ENCODE data around the gene SCML2.
"Not testable (repeated sequence)": the region's sequence is repeated elsewhere in the genome, so short reads cannot be mapped to it uniquely, and the experiment has no call there.

SCML2 gene

GRCh38 chrX:18271309-18271708 is 83.2 kb downstream of the SCML2 start:
- DNase-seq, result no peak

DNA sequence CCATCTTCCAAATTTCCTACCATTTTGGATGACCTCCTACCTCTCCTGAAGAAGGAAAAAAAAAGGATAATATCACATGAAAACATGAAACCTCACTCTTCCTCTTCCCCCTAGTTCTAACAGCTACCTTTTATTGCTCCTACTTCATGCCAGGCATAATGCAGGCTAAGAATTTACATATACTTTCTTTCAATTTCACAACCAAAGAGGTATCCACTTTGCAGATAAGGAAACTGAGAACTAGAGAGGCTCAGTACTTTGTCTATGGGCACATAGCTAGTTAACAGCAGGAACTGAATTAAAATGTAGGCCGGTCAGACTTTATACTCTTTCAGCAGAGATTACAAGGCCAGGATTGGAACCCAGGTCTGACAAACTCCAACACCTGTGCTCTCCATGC is 99.4 kb downstream of the SCML2 start:
- no peak for DNase-seq

DNA sequence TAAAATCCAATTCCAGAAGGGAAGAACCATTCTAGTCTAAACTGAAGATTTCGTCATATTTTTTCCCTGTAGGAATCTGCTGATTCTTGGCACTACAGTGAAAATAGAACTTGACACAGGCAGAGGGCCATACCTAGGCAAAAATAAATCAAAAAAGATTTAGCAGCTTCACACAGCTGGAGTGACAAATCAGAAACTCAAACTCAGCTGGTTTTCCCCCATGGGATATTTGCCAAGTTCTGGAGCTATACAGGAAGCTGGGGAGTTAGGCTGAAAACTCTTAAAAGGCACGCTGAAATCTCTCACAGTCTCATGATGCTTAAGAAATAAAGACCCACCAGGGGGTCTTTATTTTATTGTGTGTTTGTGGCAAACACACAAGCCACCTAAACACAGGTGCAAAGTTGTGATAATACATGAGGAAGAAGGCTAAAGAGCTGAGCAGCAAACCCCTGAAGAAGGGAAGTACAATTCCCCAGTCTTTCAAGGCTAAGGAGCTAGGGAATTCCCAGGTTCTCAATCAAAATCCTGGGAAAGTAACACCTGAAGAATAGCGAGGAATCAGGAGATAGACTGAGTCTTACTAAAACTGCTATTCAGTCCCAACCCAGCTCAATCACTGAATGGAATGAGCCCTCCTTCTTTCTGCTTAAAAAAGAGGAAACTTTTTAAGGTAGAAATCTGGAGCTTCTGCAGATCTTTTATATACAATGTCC is 101.7 kb downstream of the SCML2 start:
- DNase-seq, result no peak

GRCh38 chrX:18229646-18230045 is 124.8 kb downstream of the SCML2 start:
- DNase-seq, result not testable (repeated sequence)

DNA sequence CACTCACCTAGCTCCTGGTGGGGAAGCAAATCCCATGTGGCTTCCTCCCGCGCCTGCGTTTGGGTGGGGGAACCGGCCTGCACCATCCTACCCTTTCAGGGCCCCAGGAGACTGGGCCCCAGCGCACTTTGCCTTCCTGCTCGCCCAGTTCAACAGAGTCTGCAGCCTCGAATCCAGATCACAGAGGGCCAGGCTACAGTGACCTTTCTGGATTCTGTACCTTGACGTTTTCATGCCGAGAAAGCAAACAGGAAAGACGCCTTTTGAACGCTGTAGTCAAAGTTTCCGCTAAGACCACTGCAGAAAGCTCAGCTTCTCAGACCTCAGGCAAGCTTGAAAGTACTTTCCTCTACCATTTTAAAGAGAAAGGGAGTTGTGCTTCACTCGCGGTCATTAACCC is 126.4 kb downstream of the SCML2 start:
- DNase-seq, result no peak

GRCh38 chrX:18227458-18227857 is 127.0 kb downstream of the SCML2 start:
- DNase-seq, result no peak

- no peak for DNase-seq
Observed at GRCh38 chrX:18220786-18221185, 133.7 kb downstream of the SCML2 start, which contains the start of gene BEND2. BEND2 (minus strand) TSS chrX:18220886; CDS start chrX:18220750, 136 bp downstream.

DNA sequence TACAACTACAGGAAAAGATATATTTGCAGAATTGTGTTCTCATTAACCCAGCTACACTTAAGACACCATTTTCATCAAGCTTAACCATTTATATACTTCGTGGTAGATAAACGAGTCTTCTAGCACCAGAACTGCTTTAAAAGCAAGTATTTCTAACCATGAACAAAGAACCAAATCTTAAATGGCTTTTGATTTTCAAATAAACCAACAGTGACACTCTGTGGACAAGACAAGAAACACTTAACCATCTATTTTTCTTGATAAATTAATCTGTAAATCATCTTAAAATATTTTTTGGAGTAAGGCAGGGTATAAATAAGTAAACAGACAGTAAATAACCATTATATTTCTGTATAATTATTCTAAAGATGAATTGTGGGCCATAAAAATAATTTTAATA is 144.0 kb downstream of the SCML2 start:
- DNase-seq, result no peak

- no peak for DNase-seq
Observed at GRCh38 chrX:18206657-18207056, 147.8 kb downstream of the SCML2 start.

- DNase-seq, result no peak
Observed at GRCh38 chrX:18203631-18204030, 150.9 kb downstream of the SCML2 start.

GRCh38 chrX:18194688-18195087 is 159.8 kb downstream of the SCML2 start:
- DNase-seq, result no peak

All from inflammatory macrophage treated with lipopolysaccharide for 1 hour (primary cell).